ENCODE results near the gene KCNE4. TPM values are rescaled to one million over a fixed set of nuclear protein-coding genes. Genes with fewer than 3 reads are reported as not detected.
A peak's percentile ranks its signal among the peaks of the same experiment; 100 is the strongest.

KCNE4 gene
- polyA plus RNA-seq, 6 donors from 2014 or later, result not detected

DNA sequence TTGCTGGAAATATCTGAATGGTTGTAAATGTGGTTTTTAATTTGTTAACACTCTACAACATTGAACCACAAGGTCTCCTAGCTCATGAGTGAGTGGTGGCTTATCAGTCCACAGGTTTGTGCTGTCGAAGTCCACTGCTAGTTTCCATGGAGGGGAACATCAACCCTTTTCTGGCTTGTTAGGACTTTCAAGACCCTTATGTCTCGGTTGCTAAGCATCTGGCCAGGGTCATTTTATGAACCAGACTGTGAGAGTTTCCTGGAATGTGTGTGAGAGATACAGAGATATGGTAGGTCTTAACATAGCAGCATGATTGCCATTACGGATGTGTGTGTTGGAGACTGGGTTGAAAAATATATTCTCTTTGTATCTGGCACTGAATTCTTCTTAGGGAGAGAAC lies 36.9 kb downstream of the KCNE4 start:
- ATAC-seq (ENCODE audit: low read depth in 2 of 2) (no peak), DNase-seq (no peak)
- no peak overlapping the region for H3K27ac Mint-ChIP-seq
- no peaks in the 10 kb centered on the region for H3K36me3 Mint-ChIP-seq
- peaks cover 3 to 7% (median 6%) of the 10 kb centered on the region in 3 donors for H3K27me3 Mint-ChIP-seq
- H3K4me3 Mint-ChIP-seq, result no peak overlapping the region
- H3K9me3 Mint-ChIP-seq, result peaks cover 0 to 4% (median 0%) of the 10 kb centered on the region in 7 donors
- H3K4me1 Mint-ChIP-seq, result no peaks in the 10 kb centered on the region

DNA sequence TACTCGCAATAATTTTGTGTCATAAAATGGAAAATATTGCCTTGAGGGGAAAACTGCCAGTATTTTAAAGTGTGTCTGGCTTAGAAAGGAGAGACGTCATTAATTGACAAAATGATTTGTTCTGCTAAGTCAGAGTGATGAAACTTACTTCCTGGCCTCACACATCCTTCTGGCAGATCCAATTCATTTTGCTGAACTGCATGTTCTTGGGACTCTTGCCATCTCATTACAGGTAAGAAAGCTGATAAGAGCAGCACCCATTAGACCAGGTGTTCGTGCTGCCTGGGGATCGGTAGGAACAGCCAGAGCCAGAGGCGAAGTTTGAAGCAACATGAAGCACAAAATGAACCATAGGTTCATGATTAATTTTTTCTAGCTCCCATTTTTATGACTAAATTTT lies 38.0 kb downstream of the KCNE4 start:
- peaks cover 6 to 7% (median 7%) of the 10 kb centered on the region in 3 donors for H3K27me3 Mint-ChIP-seq
- no peak overlapping the region for H3K4me3 Mint-ChIP-seq
- ATAC-seq (ENCODE audit: low read depth in 2 of 2) (no peak), DNase-seq (no peak)
- no peaks in the 10 kb centered on the region for H3K4me1 Mint-ChIP-seq
- no peaks in the 10 kb centered on the region for H3K36me3 Mint-ChIP-seq
- H3K9me3 Mint-ChIP-seq, result peaks cover 0 to 4% (median 0%) of the 10 kb centered on the region in 7 donors
- no peak overlapping the region for H3K27ac Mint-ChIP-seq

DNA sequence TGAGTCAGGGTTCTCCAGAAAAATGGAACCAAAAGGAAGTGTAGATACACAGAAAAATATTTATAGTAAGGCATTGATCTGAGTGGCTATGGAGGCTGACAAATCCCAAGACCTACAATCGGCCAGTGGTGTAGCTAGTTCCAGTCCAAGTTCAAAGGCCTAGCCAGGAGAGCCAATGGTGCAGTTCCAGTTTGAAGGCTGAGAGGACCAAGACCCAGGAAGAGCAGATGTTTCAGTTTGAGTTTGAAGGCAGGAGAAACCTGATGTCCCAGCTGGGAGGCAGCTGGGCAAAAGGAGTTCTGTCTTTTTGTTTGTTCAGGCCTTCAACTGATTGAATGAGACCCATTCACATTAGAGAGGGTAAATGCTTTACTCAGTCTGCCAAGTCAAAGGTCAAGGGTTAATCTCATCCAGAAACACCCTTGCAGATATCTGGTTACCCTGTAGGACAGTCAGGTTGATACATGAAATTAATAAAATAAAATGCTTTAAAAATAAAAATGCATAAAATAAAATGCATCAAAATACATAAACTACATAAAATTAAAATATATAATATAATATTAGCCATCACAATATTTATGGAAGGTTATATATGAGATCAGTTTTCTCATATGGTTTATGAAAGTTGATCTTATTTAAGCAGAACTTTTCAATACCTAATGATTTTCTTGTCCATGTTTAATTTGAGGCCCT lies 38.7 kb downstream of the KCNE4 start:
- Mint-ChIP-seq H3K4me1 (no peaks in the 10 kb centered on the region), H3K36me3 (no peaks in the 10 kb centered on the region), H3K27ac (peak overlapping the region in 1 of 6 donors; percentile 58), H3K4me3 (no peak overlapping the region), H3K9me3 (peaks cover 0 to 3% (median 0%) of the 10 kb centered on the region in 7 donors), H3K27me3 (peaks cover 6 to 7% (median 7%) of the 10 kb centered on the region in 3 donors)
- DNase-seq (no peak), ATAC-seq (ENCODE audit: low read depth in 2 of 2) (no peak)

DNA sequence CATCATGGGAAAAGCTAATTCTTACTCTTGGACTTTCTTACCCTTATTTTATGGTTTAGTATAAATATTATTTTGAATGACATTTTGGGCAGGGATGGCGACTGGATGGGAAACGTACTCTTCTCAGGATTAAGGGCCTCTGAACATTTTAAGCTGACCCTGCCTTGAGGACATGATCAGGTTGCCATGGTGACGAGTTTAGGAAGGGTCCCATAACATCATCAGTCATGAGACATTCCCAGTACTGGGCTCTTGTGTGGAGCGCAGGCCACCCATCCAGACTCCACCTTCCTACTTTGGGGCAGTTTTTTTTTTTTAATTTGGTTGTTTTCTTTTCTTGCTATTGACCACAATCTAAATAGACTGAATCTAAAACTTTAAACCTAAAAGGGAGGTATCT lies 40.7 kb downstream of the KCNE4 start:
- Mint-ChIP-seq H3K9me3 (peaks cover 0 to 3% (median 0%) of the 10 kb centered on the region in 7 donors), H3K36me3 (no peaks in the 10 kb centered on the region), H3K4me1 (no peaks in the 10 kb centered on the region), H3K4me3 (no peak overlapping the region), H3K27ac (no peak overlapping the region), H3K27me3 (peaks cover 0 to 3% (median 0%) of the 10 kb centered on the region in 3 donors)
- ATAC-seq (ENCODE audit: low read depth in 2 of 2) (no peak), DNase-seq (no peak)

DNA sequence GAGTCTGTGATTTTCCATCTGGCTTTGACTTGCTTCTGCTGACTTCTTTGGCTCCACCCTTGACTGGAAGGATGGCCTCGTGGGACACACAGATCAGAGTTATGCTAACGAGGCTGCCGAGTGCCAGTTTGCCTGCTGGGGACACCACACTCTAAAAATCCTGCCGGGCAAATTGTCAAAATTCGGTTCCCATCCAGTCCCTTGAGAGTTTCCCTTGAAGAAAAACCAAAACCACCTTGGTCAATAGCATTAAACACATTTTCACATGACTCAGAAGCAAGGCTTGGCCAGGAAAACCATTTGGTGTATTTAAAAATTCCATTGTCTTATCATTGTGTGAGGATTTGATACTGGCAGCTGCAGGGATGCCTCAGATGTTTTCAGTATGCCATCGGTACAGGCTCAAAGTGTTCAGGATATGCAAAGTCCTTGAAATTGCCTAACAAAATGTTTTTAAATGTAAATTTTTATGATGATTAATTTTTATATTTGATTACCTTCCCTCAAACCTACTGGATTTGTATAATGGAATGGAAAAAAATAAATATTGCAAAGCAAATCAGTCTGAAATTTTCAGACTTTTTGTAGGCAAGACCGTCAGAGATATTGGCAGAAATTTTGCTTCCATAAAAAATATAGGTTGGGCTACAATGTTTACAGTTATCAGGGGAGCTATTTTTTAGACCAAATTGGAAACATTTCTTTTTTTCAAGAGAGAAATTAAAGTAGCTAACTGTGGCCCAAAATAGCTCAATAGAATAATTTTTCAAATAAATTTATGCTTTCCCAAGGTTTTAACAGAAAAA lies 41.6 kb downstream of the KCNE4 start:
- no peaks in the 10 kb centered on the region for H3K4me1 Mint-ChIP-seq
- H3K27me3 Mint-ChIP-seq, result peaks cover 0 to 3% (median 0%) of the 10 kb centered on the region in 3 donors
- ATAC-seq (ENCODE audit: low read depth in 2 of 2), result no peak
- no peak for DNase-seq
- H3K9me3 Mint-ChIP-seq, result peaks cover 0 to 3% (median 0%) of the 10 kb centered on the region in 7 donors
- no peaks in the 10 kb centered on the region for H3K36me3 Mint-ChIP-seq
- no peak overlapping the region for H3K4me3 Mint-ChIP-seq
- no peak overlapping the region for H3K27ac Mint-ChIP-seq

DNA sequence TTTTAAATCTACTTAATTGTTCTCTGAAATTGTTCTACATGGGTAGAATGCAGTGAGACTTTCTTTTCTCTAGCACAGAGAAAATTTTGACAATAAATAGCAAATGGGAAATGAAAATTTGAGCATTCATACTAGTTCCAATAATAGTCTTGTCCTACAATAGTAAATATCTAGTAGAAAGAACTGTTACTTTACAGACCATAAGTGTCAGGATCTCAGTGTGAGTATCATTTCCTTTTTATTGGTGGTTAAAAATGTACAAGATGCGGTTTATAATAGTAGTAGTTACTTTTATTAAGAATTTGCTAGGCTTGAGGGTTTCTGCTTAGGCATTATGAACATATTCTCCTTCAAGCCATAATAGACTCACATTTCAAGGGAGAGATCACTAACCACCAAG lies 43.2 kb downstream of the KCNE4 start:
- Mint-ChIP-seq H3K27ac (no peak overlapping the region), H3K36me3 (no peaks in the 10 kb centered on the region), H3K9me3 (peaks cover 0 to 3% (median 0%) of the 10 kb centered on the region in 7 donors), H3K4me3 (no peak overlapping the region), H3K27me3 (peaks cover 0 to 5% (median 3%) of the 10 kb centered on the region in 3 donors), H3K4me1 (no peaks in the 10 kb centered on the region)
- ATAC-seq (ENCODE audit: low read depth in 2 of 2), result no peak
- no peak for DNase-seq

DNA sequence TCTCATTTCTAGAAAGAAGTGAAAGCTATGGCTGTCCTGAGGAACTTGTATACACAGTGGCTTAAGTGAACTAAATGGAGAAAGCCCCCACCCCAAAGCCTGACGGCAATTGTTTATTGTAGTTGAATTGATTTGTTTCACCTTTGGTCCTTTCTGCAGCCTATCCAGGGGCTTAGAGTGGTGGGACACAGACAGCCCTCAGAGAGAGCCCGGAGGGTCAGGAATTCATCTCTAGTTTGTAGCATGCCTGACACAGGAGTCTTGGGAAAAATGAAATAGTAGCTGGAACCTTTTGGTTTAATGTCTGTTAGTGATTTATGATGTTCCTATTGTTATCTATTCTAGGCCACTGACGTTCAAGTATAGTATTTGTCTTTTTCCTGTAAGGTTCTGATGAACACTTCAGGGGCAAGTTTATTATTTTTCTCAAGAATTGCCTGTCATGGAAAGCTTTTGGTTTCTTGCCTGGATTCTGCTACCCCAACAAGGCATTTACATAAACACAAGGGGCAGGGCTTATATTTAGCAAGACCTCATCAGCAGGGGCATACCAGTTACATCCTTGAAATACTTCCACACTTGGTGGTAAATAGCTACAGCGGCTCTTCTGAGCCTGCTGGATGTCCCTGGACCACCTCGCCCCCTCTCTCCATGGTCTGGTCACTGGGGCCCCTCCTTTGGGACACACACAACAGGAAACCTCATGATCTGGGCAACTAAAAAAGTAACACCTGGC lies 44.4 kb downstream of the KCNE4 start:
- Mint-ChIP-seq H3K27ac (peak overlapping the region in 1 of 6 donors; percentile 30), H3K9me3 (peaks cover 0 to 2% (median 0%) of the 10 kb centered on the region in 7 donors), H3K4me3 (no peak overlapping the region), H3K36me3 (no peaks in the 10 kb centered on the region), H3K4me1 (no peaks in the 10 kb centered on the region), H3K27me3 (peaks cover 0 to 8% (median 5%) of the 10 kb centered on the region in 3 donors)
- DNase-seq (no peak), ATAC-seq (ENCODE audit: low read depth in 2 of 2) (no peak)

DNA sequence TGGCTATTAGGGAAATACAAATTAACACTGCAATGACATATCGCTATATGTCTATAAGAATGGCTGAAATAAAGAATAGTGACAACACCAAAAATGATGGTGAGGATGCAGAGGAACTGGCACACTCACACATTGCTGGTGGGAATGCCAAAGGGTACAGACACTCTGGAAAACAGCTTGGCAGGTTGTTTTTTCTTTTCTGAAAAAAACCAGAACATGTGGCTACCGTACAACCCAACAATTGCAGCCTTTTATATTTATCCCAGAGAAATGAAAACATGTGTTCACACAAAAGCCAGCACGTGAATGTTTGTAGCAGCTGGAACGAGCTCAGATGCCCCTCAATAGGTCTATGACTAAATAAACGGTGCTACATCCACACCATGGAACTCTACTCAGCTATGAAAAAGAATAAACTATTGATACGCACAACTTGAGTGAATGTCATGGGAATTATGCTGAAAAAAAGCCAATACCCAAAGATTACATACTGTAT lies 45.9 kb downstream of the KCNE4 start:
- H3K4me1 Mint-ChIP-seq, result no peaks in the 10 kb centered on the region
- peaks cover 0 to 8% (median 5%) of the 10 kb centered on the region in 3 donors for H3K27me3 Mint-ChIP-seq
- no peaks in the 10 kb centered on the region for H3K9me3 Mint-ChIP-seq
- H3K27ac Mint-ChIP-seq, result no peak overlapping the region
- DNase-seq (no peak), ATAC-seq (ENCODE audit: low read depth in 2 of 2) (no peak)
- no peak overlapping the region for H3K4me3 Mint-ChIP-seq
- H3K36me3 Mint-ChIP-seq, result no peaks in the 10 kb centered on the region

DNA sequence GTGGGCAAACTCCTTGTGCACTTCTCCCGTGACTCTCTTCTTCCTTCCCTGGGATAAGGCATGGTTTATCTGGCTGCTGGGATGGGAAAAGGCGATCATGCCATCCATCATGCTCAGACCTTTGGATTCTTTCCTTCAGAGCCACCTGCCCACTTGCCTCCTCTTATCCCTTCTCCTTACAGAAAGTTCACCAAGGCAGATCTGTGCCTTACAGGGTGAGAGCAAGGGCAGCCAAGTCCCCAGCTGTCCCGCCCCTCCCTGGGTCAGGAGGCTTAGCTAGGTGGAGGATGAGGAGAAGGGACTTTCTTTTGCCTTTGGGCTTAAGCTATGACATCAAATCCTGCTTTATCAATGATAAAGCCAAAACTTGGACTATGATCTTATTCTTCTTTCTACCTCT lies 47.6 kb downstream of the KCNE4 start:
- no peak for DNase-seq
- peaks cover 0 to 5% (median 5%) of the 10 kb centered on the region in 3 donors for H3K27me3 Mint-ChIP-seq
- H3K4me1 Mint-ChIP-seq, result no peaks in the 10 kb centered on the region
- no peaks in the 10 kb centered on the region for H3K36me3 Mint-ChIP-seq
- no peak for ATAC-seq (ENCODE audit: low read depth in 2 of 2)
- no peaks in the 10 kb centered on the region for H3K9me3 Mint-ChIP-seq
- no peak overlapping the region for H3K4me3 Mint-ChIP-seq
- peak overlapping the region in 1 of 6 donors; percentile 35 for H3K27ac Mint-ChIP-seq

DNA sequence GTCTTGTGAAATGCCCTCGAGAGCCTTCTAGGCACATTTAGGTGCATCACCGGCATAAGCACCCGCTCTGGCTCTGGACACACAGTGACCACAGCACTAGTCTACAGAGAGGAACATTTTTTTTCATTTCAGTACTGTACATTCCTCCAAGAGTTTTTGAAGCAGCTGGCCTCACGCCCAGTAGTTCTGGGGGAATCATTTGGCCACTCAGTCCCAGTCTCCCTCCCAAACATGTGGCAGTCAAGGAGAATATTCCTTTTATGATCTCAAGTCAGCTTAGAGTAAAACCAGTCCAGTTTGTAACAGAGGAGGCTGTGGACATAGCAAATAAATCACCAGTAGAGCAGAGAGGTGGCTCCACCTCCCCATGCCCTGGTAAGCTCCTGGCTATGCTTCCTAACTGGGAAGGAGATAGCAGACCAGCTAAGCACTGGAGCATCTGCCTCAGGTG lies 48.1 kb downstream of the KCNE4 start:
- Mint-ChIP-seq H3K4me3 (no peak overlapping the region), H3K36me3 (no peaks in the 10 kb centered on the region), H3K4me1 (no peaks in the 10 kb centered on the region), H3K27me3 (peaks cover 0 to 5% (median 5%) of the 10 kb centered on the region in 3 donors), H3K27ac (peak overlapping the region in 1 of 6 donors; percentile 35), H3K9me3 (no peaks in the 10 kb centered on the region)
- ATAC-seq (ENCODE audit: low read depth in 2 of 2) (no peak), DNase-seq (no peak)

DNA sequence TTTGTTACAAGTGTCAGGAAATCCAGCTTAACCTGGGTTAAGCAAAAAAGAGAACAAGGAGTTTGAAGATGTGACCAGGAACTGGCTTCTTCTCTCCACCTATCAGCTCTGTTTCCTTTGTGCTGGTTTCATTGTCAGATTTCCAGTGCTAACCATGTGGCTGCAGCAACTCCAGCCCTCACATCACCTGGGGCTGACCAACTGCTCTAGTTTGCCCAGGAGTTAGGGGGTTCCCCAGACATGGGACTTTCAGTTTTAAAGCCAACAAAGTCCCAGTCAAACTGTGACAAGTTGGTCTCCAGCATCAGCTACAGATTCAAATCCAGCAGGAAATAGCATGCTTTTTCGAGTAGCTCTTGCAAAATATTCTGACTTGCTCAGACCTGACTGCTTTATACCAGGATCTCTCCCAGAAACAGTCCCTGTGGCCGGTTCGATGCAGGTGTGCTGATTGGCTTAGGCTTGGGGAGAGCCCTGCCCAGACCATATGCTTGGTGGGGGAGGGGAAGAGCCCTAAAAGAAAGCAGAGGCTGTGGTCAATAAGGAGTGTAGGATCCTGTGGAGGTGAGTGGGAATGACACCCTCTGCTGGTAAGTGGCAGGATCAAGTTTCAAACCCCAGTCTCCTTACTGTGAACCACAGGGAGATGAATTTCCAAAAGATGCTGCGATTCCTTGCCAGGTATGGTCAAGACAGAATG lies 49.5 kb downstream of the KCNE4 start:
- Mint-ChIP-seq H3K36me3 (no peaks in the 10 kb centered on the region), H3K27ac (no peak overlapping the region), H3K27me3 (peaks cover 0 to 5% (median 5%) of the 10 kb centered on the region in 3 donors)

DNA sequence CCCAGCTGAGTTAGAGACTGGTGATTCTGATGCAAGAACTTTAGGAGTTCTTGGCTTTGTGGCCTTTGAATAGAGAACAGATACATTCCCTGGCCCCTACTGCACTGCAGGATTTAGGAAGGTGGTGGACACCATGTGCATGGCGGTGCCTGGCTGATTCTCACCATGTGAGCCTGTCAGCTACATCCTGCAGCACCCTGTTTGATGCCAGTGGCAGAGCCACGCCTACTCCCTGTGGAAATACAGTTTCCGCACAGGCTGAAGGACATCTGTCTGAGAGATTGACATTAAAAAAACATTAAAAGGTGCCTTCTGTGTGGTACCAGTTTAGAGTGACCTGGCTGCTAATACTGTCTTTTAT lies 50.0 kb downstream of the KCNE4 start:
- H3K4me1 Mint-ChIP-seq, result no peaks in the 10 kb centered on the region

More for the DNA sequence above, 49.5 kb downstream of the KCNE4 start:
- H3K9me3 Mint-ChIP-seq, result no peaks in the 10 kb centered on the region
- H3K4me1 Mint-ChIP-seq, result no peaks in the 10 kb centered on the region
- DNase-seq (no peak), ATAC-seq (ENCODE audit: low read depth in 2 of 2) (no peak)
- no peak overlapping the region for H3K4me3 Mint-ChIP-seq

DNA sequence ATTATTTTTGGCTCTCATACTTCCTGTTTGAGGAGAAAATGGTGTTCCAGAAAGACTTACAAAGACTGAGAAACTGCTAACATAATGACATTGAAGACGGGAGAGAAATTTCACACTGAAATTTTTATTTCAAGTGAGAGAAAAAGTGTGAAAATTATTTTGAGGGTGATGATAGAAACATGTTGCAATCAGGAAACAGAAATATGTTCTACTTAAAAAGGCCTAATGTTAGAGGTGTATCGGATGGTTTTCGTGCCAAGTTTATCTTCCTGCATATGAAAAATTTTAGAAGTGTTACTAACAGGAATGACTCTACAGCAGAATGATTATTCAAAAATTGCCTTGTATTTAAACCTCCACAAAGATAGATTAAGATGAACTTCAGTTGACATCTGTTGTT lies 50.5 kb downstream of the KCNE4 start:
- H3K4me1 Mint-ChIP-seq, result no peaks in the 10 kb centered on the region
- peaks cover 0 to 5% (median 5%) of the 10 kb centered on the region in 3 donors for H3K27me3 Mint-ChIP-seq
- no peaks in the 10 kb centered on the region for H3K9me3 Mint-ChIP-seq
- ATAC-seq (ENCODE audit: low read depth in 2 of 2), result no peak
- no peak overlapping the region for H3K27ac Mint-ChIP-seq
- no peaks in the 10 kb centered on the region for H3K36me3 Mint-ChIP-seq
- no peak overlapping the region for H3K4me3 Mint-ChIP-seq
- no peak for DNase-seq

More for the DNA sequence above, 50.0 kb downstream of the KCNE4 start:
- Mint-ChIP-seq H3K27me3 (peaks cover 0 to 5% (median 5%) of the 10 kb centered on the region in 3 donors), H3K27ac (no peak overlapping the region), H3K36me3 (no peaks in the 10 kb centered on the region), H3K4me3 (no peak overlapping the region), H3K9me3 (no peaks in the 10 kb centered on the region)
- ATAC-seq (ENCODE audit: low read depth in 2 of 2) (no peak), DNase-seq (no peak)
